GM19467 (cell line): ENCODE data around the gene PACS1.
"Not testable (repeated sequence)": the region's sequence is repeated elsewhere in the genome, so short reads cannot be mapped to it uniquely, and the experiment has no call there.

Experiments used
- ATAC-seq: cut with Tn5 transposase; IDR thresholded peaks from one replicate; pipeline ENCODE4 v1.9.1; 2021; ENCODE audit warnings: mild to moderate bottlenecking, moderate library complexity; ENCODE audit not compliant: unreplicated experiment

Gene PACS1

DNA sequence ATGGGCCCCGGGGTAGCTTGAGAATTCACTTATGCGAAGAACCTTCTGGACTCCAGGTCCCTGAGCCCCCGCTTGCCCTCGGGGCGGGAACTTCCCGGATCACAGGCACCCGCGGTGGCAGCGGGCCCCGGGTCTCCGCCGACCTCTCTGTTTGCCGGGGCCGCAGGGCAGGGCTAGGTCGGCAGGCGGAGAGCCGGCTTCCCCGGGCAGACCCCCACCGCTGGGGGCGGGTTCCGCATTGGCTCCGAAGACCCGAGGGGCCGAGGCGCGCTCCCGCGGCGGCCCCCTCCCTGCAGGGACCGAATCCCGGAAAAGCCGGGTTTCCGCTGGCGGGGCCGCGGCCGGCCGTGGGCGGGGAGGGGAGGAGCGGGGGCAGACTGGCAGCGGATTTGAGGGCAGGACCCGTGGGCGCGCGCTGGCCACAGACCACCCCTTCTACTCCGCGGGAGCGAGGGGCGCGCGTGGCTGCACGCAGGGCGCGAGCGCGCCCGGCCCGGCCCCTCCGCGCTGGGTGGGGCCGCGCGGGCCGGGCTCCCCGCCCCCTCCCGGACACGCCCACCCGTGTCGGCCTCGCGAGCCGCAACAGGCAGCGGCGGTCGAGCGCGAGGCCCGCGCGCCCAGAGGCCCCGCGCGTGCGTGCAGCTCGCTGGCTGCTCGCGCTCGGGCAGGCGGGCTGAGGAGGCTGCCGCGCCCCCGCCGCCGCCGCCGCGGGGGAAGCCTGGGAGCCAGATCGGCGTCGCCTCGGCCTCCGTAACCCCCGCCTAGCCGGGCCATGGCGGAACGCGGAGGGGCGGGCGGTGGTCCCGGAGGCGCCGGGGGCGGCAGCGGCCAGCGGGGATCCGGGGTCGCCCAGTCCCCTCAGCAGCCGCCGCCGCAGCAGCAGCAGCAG lies at the start of gene PACS1:
Gene PACS1, plus strand, starts transcription at position 558 of the 889 bp plus-strand sequence. Its CDS starts 215 bp downstream, at position 773.
- peak; percentile 34 for ATAC-seq

DNA sequence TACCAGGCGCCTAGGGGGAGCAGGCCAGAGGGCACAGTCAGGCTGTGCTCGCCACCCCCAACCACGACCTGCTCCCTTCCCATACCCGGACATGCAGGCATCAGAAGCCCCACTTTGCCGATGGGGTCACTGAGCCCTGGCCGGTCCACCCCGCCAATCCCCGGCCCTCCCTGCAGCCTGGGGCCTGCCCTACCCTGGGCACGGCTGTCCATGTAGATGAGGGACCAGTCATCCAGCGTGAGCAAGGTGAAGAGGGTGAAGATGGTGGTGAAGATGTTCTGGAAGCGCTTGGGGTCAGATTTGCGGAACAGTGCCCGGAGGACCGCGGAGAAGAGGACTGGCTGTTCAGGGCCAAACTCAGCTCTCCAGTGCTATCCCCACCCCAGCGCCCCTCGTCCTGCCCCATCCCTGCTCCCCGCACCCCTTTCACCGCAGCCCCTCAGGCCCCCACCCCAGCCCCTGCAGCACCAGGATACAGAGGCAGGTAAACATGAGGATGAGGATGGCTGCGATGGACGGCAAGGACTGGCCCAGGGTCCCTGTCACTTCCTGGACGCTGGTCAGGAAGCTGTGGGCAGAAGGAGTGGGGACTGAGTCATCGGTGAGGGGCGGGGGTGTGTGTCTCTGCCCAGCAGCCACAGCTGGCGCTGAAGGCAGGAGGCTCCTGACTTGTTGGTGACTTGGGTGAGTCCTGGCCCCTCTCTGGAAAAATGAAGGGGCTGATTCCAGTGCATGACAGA lies 49.3 kb upstream of the PACS1 start:
- no peak for ATAC-seq

DNA sequence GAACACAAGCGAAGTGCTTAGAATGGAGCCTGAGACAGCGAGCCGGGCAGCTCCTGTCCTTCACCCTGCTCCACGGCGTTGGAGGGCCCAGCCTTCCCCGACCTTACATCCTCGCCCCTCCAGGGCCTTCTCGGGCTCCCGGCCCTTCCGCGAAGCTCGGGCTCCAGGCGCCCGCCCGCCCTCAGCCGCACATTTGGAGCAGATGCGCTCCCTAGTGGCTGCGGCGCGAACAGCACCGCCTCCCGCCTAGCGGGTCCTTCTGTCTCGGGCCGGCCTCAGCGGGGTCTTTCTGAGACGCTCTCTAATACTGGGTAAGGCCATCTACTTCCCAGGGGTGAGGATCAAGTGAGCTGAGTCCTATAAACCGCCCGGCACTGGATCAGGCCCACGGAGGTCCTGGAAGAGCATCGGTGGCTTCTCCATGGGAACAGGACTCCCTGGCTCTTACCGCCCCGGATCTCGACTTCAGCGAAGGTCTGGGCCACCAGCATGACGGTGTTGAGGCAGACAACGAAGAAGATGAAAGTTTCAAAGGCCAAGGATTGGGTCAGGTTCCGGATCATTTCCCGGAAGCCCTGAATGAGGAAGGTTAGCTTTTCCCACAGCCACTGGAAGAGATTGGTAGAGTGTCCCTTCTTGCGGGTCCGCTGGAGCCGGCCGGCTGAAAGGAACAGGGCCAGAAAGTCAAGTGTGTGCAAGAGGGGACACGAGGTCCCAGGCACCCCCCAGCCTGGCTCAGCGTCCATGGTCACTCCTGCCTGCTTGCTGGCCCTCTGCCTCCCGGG lies 47.5 kb upstream of the PACS1 start:
- no peak for ATAC-seq

DNA sequence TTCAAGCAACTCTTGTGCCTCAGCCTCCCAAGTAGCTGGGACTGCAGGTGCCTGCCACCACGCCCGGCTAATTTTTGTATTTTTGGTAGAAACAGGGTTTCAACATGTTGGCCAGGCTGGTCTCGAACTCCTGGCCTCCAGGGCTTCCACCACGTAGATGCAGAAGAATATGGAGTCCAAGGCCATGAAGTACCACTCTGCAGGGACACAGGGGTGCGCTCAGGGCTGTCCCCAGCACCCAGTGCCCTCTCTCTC lies 47.0 kb upstream of the PACS1 start:
- not testable (repeated sequence) for ATAC-seq

DNA sequence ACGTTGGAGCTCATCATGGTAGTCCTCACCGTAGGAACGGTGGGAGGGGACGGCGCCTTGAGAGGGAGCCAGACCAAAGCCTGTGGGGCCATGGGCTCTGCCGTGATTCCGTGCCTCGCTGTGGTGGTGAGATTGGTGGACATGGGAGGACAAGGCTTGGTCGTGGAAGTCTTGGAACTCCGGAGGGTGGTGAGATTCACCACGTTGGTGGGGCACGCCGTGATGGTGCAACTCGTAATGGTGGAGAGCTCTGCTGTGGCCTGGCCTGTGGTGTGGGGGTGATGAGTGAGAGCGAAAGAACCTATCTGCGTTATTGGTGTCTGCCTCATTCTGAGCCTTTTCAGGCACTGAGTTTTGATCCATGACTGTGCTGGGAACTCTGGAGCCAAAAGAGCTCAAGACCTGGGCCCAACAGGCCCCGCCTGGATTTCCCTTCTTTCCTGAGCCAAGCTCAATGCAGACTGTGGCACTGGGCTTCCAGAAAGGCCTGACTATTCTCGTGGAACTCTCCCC lies 44.0 kb upstream of the PACS1 start, which contains the start of gene CATSPER1:
Gene CATSPER1, minus strand, starts transcription at position 463 of the 513 bp plus-strand sequence. Its CDS starts 100 bp downstream, at position 363.
- no peak for ATAC-seq

DNA sequence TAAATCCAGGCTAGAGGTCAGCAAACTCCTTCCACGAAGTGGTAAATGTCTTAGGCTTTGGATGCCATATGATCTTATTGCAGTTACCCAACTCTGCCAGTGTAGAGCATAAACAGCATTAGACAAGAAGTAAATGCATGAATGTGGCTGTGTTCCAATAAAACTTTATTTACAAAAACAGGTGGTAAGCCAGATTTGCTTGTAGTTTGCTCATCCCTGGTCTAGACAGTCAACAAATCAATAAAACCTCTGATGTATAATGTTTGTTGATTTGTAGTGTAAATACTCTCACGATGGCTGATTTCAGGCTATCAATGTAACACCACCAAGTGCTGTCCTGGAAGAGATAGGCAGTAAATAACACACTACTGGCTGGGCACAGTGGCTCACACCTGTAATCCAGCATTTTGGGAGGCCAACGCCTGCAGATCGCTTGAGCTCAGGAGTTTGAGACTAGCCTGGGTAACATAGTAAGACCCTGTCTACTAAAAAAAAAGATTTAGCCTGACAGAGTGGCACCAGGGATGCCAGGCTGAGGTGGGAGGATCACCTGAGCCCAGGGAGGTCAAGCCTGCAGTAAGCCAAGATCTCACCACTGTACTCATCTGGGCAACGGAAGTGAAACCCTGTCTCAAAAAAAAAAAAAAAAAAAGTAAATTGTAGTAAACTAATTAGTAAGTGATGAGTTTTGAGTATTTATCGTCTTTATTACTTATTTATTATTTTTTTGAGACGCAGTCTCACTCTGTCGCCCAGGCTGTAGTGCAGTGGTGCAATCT lies 36.9 kb upstream of the PACS1 start:
- no peak for ATAC-seq

DNA sequence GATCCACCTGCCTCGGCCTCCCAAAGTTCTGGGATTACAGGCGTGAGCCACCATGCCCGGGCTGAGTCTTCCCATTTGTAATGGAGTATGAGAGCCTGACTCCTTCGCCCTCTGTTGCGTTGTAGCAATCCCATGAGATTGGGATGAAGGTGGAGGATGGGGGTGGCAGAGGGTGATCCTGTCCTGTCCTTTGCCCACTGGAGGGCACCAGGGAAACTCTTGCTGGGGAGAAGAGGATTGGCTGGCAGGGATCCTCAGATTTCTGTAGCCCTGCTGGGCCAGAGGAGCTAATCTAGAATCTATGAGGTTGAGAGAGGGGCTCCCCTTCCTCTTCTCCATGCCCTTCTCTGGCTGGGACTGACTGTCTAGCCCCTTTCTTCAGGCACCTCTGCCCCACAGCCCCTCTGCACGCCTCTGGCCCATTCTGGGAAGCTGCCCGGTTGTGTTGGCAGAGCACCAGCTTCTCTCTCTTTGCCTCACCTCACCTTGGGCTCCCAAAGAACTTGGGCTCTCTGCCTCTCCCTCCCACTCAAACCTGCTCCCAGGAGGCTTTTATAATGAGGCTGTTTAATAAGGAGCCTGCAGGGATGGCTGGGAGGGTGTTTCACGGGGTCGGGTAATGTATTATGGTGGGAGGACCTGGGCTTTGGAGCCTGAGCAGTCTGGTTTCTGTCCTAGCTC lies 34.3 kb upstream of the PACS1 start:
- no peak for ATAC-seq

DNA sequence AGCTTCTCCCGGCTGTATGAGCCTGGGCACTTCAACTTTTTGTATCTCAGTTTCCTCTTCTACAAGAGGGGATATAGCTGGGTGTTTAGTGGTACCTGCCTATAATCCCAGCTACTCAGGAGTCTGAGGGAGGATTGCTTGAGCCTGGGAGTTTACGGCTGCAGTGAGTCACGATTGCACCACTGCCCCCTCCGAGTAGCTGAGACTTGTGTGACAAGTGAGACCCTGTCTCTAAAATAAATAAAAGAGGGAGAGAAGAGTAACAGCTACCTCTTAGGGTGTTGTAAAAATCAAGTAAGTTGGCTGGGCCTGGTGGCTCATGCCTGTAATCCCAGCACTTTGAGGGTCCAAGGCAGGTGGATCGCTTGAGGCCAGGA lies 33.8 kb upstream of the PACS1 start:
- no peak for ATAC-seq

DNA sequence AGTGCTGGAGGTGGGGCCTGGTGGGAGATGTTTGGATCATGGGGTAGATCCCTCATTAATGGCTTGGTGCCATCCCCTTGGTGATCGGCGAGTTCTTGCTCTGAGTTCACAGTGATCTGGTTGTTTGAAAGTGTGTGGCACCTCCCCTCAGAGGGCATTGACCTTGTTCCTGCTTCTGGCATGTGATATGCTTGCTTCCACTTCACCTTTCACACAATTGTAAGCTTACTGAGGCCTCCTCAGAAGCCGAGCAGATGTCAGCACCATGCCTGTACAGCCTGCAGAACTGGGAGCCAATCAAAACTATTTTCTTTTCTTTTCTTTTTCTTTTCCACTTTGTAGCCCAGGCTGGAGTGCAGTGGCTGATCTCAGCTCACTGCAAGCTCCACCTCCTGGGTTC lies 32.7 kb upstream of the PACS1 start:
- no peak for ATAC-seq

DNA sequence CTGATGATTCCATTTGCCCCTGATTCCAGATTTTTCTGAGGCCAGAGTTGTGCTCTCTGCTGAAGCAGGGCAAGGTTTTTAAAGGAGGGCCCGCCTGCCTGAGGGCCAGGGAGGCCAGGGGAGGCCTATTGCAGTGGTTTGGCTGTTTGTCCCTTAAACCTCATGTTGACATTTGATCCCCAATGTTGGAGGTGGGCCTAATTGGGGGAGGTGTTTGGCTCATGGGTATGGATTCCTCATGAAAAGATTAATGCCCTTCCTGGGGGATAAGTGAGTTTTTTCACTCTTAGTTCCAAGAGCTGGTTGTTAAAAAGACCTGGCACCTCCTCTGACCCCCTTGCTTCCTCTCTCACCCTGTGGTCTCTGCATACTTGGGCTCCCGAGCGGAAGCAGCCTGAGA lies 30.3 kb upstream of the PACS1 start:
- ATAC-seq, result no peak

DNA sequence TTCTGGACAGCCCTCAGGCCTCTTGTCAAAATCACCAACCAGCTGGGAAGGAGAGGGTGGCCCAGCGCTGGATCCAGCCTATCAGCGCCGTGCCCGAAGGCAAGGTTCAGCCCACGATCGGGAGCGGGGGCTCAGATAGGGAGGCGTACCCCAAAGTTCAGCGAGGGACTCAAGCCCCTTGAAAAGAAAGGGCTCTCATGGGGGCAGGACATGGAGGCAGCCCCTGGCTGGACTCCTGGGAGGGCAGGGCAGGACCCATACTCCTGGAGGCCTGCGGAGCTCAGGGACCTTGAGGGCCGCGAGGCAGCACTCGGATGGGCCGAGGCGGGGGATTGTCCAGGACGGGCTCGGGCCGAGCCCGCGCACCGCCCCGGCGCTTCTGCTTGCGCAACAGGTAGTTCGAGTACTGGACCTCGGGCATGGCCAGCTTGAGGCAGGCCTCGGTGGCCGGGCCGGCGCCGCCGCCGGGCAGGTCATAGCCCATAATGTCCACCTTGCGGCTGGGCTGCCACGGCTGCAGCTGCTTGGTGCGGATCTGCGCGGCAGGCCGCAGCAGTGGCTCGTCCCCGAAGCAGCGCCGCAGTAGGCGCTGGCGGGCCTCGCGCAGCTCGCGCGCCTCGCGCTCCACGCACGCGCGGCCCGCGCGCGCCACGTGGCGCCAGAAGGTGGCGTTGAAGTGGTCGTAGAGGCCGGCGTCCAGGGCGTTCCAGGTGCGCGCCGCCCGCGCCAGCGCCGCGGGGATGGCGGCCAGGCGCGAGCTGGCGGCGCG lies 27.7 kb upstream of the PACS1 start:
- no peak for ATAC-seq

DNA sequence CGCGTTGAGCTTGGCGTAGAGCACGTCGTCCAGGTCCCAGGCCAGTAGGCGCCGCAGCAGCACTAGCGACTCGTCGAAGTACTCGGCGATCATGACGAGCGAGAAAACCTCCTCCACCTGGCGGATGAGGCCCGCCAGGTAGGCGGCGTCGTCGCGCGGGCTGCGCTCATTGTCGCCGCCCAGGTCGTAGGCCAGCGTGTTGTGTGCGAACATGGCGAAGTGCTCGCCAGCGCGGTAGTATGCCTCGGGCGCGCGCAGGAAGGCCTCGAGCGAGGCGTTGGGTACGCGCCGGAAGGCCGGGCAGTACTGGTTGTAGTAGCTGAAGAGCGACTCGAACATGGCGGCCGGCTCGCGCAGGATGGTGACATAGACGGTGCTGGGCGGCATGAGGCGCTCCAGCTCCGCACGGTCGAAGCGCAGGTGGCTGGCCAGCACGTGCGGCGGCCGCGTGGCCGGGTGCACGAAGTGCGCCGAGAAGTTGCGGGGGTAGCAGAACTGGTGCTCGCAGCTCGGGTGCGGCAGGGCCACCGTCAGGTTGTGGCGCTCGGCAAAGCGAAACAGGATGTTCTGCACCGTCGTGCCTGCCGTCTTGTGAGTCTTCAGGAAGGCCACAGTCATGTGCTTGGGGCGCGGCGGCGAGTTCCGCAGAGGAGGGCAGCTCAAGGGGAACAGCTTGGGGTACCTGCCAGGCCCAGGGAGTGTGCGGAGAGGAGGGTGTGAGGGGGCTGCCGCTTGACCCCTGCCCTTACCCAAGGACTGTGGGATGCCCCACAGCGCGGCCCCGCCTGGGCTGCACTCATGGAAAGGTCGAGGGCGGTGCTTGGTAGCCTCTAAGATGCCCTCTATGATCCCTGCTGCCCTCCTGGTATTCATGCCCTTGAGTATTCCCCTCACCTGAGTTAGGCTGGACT lies 26.8 kb upstream of the PACS1 start:
- ATAC-seq, result no peak

DNA sequence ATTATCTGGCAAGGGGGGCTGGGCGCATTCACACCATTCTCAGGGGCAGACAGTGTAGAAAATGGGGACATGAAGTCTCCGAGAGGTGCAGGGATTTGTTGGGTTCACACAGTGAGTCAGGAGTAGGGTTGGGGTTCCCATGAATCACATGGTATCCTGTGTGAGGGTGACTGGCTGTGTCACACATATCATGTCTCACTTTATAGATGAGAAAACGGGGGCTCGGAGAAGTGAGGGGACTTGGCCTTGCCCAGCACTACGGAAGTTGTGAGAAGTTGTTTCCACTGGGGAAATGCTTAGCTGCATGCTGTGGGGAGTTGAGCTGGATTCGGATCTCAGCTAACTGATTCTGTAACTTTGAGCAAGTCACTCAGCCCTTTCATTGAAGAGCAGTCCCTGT lies 25.3 kb upstream of the PACS1 start:
- ATAC-seq, result no peak

DNA sequence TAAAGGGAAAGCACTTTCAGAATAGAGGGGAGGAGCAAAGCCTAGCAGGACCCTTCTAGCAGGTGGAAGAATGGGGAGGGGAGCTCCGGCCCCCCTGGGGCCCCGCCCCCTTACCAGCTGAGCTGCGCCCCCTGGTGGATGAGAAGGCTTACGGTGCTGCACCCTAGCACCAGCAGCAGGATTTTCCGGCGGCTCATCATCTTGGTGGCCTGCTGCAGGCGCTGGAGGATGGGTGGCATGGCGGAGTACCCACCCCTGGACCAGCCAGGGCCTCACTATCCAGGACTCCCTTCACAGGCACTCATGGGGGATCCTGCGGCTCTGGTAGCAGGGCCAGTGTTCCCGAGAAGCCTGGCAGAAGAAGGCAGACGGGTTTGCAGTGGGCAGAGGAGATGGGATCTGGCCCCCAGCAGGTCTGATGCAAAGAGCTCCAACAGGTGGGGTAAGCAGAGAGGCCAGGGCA lies 24.9 kb upstream of the PACS1 start:
- peak; percentile 70 for ATAC-seq

DNA sequence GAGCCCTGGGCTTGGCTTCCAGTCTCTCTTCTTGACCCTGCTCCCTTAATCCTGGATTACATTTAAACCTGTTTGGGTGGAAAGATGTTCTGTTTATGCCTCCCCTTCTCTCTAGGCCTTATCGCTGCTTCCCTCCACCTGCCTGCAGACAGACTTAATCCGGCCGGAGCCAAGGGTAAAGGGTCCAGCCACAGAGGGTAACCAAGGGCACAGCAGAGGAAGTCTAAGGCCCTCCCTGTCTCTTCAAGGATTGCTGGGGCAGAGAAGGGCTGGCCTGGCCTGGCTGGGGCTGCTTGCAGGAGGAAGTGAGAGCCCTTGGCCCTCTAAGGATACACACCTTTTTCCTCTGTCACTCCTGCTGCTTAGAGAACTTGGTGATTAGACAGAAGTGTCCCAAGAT lies 23.2 kb upstream of the PACS1 start:
- ATAC-seq, result no peak

DNA sequence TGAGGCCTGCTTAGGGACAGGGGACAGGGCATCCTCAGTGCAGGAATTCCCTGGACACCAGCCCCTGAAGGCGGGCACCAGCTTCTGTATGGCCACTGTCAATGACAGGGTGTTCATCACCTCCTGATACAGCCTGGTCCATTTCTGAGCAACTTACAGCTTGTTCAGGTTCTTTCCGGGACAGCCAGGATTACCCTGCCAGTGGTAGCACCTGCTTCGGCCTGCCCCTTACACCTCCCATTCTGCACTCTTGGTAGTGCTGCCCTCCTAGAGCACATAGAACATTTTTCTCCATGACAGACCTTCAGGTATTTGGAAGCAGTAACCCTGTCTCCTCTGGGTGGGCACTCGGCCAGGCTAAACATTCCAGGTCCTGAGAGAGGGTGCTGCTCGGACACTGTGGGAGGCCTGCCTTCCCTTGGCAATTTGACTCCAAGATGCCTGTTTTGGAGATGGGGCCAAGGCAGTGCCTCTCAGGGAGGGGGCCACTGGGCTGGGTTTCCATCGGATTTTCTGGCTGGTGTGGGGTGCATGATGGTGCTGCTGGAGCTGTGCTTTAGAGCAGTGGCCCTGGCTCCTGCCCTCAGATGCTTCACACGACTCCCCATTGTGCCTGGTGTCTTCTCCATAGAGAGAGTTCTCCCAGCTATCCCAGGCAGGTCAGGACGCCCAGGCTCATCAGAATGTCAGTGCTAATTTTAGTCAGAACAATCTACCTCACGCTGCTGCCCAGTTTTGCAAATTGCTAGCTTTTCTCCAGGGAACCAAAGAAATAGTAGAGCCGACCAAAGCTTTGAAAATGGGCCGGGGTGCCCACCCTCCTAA lies 22.3 kb upstream of the PACS1 start:
- ATAC-seq, result no peak
